ENCODE measurements around the gene PTPN11. TPM values are rescaled to one million over a fixed set of nuclear protein-coding genes. Genes with fewer than 3 reads are reported as not detected.

Gene PTPN11
- total RNA-seq, 4 donors from 2014 or later, result 61.6 to 88.0 (median 75.2) TPM

DNA sequence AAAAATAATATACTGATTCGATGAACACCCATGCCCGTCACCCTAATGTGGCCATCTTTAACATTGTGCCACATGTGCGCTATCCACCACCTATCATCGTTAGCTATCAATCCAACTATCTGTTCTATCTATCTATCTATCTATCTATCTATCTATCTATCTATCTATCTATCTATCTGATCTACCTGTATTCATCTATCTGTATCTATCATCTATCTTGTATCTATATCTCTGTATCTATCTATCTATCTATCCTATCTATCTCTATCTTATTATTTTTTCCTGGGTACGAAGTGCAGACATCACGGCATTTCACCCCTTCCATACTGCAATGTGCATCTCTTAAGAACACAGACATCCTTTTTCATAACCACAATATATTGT, 106.7 kb downstream of the PTPN11 start:
- TF ChIP-seq POLR2A (IDR thresholded peaks at IDR 0.05), result no peak
- TF ChIP-seq, protein P1, sequence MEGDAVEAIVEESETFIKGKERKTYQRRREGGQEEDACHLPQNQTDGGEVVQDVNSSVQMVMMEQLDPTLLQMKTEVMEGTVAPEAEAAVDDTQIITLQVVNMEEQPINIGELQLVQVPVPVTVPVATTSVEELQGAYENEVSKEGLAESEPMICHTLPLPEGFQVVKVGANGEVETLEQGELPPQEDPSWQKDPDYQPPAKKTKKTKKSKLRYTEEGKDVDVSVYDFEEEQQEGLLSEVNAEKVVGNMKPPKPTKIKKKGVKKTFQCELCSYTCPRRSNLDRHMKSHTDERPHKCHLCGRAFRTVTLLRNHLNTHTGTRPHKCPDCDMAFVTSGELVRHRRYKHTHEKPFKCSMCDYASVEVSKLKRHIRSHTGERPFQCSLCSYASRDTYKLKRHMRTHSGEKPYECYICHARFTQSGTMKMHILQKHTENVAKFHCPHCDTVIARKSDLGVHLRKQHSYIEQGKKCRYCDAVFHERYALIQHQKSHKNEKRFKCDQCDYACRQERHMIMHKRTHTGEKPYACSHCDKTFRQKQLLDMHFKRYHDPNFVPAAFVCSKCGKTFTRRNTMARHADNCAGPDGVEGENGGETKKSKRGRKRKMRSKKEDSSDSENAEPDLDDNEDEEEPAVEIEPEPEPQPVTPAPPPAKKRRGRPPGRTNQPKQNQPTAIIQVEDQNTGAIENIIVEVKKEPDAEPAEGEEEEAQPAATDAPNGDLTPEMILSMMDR (IDR thresholded peaks at IDR 0.05), result no peak
- 91 to 93% methylated on average over 6 of the region's 6 CpGs for WGBS, 2 donors
- intact Hi-C loops (cut with DNase I; ENCODE audit: low total_unique reads), result no loop called here
- no peak overlapping the region for H3K4me3 ChIP-seq (ENCODE audit: low read depth, poor library complexity, severe bottlenecking)
- no peak for DNase-seq (ENCODE audit: low spot score in 2 of 2)

DNA sequence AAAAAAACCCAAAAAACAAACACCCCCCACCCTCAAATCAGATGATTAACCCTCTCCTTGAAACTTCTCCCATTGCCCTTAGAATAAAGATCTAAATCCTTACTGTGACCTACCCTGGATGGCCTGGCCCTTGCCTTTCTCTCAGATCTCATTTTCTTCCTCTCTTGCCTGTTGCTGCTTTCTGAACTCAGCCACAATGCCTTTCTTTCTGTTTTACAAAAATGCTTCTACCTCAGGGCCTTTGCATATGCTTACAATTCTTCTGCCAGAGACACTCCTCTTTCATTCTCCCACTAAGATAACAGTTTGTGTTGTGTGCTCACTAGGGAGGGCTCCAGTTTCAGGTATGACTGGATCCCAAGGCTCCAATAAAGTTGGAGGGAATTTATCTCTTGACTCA, 108.3 kb downstream of the PTPN11 start:
- no peak for DNase-seq (ENCODE audit: low spot score in 2 of 2)
- TF ChIP-seq, protein P1 (IDR thresholded peaks at IDR 0.05), result no peak
- no peak for TF ChIP-seq POLR2A (IDR thresholded peaks at IDR 0.05)
- no peak overlapping the region for H3K4me3 ChIP-seq (ENCODE audit: low read depth, poor library complexity, severe bottlenecking)
- intact Hi-C loops (cut with DNase I; ENCODE audit: low total_unique reads), result no loop called here

DNA sequence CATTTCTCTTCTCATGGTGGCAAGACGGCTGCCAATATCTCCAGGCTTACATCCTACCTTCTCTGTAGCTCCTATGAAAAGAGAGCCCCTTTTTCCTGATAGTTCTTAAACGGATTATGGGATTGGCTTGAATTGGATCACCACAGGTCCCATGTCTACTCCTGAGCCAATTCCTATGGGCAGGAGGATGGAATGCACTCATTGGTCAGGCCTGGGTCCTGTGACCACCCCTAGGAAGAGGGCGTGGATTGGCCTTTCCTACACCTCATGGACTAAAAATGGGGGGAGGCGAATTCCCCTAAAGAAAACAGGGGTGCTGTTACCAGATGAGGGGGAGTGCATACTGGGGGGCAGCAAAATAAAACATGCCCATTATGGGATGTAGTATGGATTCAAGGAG, 108.8 kb downstream of the PTPN11 start:
- no peak for DNase-seq (ENCODE audit: low spot score in 2 of 2)
- intact Hi-C loops (cut with DNase I; ENCODE audit: low total_unique reads), result no loop called here
- TF ChIP-seq, protein P1 (IDR thresholded peaks at IDR 0.05), result no peak
- TF ChIP-seq POLR2A (IDR thresholded peaks at IDR 0.05), result no peak
- WGBS, 2 donors, result 88% methylated on average over 4 of the region's 4 CpGs
- no peak overlapping the region for H3K4me3 ChIP-seq (ENCODE audit: low read depth, poor library complexity, severe bottlenecking)

DNA sequence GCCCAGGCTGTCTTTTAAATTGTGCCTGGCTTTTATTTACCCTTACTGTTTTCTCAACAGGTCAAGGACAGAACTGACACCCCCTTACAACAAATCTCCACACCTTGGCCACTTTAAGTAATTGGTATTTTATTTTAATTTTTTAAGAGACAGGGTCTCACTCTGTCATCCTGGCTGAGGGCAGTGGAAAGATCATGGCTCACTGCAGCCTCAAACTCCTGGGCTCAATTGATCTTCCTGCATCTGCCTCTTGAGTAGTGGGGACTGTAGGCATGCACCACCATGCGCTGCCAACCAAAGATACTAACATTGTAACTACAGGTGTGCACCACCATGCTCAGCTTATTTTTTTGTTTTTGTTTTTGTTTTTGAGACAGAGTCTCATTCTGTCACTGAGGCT, 109.8 kb downstream of the PTPN11 start:
- H3K4me3 ChIP-seq (ENCODE audit: low read depth, poor library complexity, severe bottlenecking), result no peak overlapping the region
- WGBS, 2 donors, result 100% methylated on average over 1 of the region's 1 CpG
- no peak for DNase-seq (ENCODE audit: low spot score in 2 of 2)
- no peak for TF ChIP-seq POLR2A (IDR thresholded peaks at IDR 0.05)
- TF ChIP-seq, protein P1 (IDR thresholded peaks at IDR 0.05), result no peak
- intact Hi-C loops (cut with DNase I; ENCODE audit: low total_unique reads), result no loop called here

DNA sequence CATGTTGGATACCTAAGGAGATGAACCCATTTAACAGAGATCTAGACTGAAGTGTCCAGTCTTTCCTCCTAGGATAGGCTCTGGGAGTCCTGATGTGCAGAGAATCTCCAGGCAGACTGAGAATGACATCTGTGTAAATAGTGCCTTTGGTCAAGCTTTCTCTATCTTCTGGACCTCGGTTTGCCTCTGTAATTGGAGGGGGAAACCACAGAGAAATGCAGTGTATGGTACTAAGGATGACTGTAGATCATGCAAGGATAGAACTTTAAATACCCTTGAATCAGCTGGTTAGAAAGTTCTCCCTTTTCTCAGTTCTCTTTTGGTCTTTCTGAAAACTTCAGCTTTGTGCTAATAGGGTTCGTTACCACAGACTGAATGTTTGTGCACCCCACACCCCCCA, 112.2 kb downstream of the PTPN11 start:
- WGBS, 2 donors, result 61 to 78% methylated on average over 2 of the region's 2 CpGs
- TF ChIP-seq, protein P1 (IDR thresholded peaks at IDR 0.05), result no peak
- no peak for TF ChIP-seq POLR2A (IDR thresholded peaks at IDR 0.05)
- no peak overlapping the region for H3K4me3 ChIP-seq (ENCODE audit: low read depth, poor library complexity, severe bottlenecking)
- no peak for DNase-seq (ENCODE audit: low spot score in 2 of 2)
- intact Hi-C loops (cut with DNase I; ENCODE audit: low total_unique reads), result no loop called here

DNA sequence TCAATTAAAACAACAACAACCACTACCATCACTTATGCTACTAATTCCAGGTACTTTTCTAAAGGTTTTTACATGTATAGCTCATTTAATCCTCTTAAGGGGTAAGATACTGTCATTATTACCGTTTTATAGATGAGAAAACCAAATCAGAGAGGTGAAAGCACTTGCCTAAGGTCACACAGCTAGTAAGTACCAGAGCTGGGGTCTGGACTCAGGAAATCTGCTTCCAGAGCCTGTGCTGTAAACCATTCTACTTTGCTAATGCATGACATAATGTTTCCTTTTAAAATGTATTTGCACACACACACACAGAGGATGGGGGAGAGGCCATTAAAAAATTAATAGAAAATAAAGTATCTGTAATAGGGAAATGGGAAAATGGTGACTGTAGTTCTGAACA, 113.4 kb downstream of the PTPN11 start:
- DNase-seq (ENCODE audit: low spot score in 2 of 2), result no peak
- intact Hi-C loops (cut with DNase I; ENCODE audit: low total_unique reads), result no loop called here
- TF ChIP-seq, protein P1 (IDR thresholded peaks at IDR 0.05), result no peak
- TF ChIP-seq POLR2A (IDR thresholded peaks at IDR 0.05), result no peak
- no peak overlapping the region for H3K4me3 ChIP-seq (ENCODE audit: low read depth, poor library complexity, severe bottlenecking)
- 84% methylated on average over 1 of the region's 1 CpG for WGBS, 2 donors

Data from lower leg skin (tissue), 4 donors.